IgD-negative memory B cell (primary cell): ENCODE measurements around the gene MSRB1. TPM values are rescaled to one million over a fixed set of nuclear protein-coding genes. Genes with fewer than 3 reads are reported as not detected.
A peak's percentile ranks its signal among the peaks of the same experiment; 100 is the strongest.

Experiments used
- H3K27ac Mint-ChIP-seq, 3 donors: one replicate each; pipeline ENCODE4 v1.8.0; 2020 to 2022; ENCODE audit warnings: mild to moderate bottlenecking in 3 of 3, mixed read lengths in 3 of 3, moderate library complexity in 1 of 3
- H3K27me3 Mint-ChIP-seq: one replicate; pipeline ENCODE4 v1.8.0; 2021; ENCODE audit warnings: mixed read lengths
- H3K36me3 Mint-ChIP-seq: one replicate; pipeline ENCODE4 v1.8.0; 2020; ENCODE audit warnings: mild to moderate bottlenecking, mixed read lengths
- H3K4me1 Mint-ChIP-seq, 3 donors: one replicate each; pipeline ENCODE4 v1.8.0; 2020 to 2022; ENCODE audit warnings: mixed read lengths in 3 of 3, mild to moderate bottlenecking in 1 of 3
- H3K4me3 Mint-ChIP-seq, 4 donors: one replicate each; pipeline ENCODE4 v1.8.0; 2020 to 2022; ENCODE audit warnings: mild to moderate bottlenecking in 4 of 4, mixed read lengths in 4 of 4, moderate library complexity in 3 of 4
- H3K9me3 Mint-ChIP-seq, 3 donors: one replicate each; pipeline ENCODE4 v1.8.0; 2020 to 2021; ENCODE audit warnings: mixed read lengths in 3 of 3, mild to moderate bottlenecking in 1 of 3
- polyA plus RNA-seq: library from polyadenylated mRNA; unstranded; fragments of 300-500 nt; fragmentation: Illumina TruSeq; gene quantifications from one replicate; pipeline ENCODE4 v1.2.3, GENCODE V29; 2021

The MSRB1 gene
- polyA plus RNA-seq, 1 donor from 2014 or later, result 17.2 TPM

DNA sequence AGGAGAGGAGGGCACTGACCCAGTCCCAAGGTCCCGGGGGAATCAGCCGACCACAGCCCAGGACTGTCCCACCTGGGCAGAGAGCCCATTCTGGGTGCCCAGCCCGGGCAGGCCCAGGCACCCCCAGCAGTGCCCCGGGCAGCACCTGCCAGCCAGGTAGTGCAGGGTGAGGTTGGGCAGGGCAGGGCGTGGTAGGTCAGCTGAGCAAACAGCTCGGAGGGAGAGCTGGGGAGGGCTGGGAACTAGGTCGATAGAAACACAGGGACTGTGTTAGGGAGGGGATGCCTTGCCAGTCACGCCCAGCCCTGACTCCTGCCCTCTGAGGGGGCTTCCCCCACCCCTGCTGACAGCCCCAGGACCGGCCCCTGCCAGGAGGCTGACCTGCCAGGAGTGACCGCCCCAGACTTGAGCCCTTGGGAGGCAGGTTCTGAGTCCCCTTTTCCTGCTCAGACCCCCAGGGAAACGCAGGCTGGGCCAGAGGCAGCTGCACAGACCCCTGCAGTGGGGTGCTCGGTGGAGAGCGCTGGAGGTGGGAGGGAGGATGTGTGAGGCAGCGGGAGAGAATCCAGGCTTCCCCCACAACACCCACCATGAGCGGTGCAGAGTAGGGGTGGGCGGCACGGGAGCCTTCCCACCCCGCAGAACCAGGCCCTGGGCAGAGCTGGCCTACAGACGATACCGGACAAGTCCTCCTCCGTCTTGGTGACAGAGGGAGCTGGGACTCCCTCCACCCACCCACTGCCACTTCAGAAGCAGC is 29.5 kb downstream of the MSRB1 start:
- H3K27ac Mint-ChIP-seq, result no peak overlapping the region
- peaks cover 32% of the 10 kb centered on the region for H3K27me3 Mint-ChIP-seq
- no peaks in the 10 kb centered on the region for H3K4me1 Mint-ChIP-seq
- H3K9me3 Mint-ChIP-seq, result no peaks in the 10 kb centered on the region
- H3K36me3 Mint-ChIP-seq, result no peaks in the 10 kb centered on the region
- no peak overlapping the region for H3K4me3 Mint-ChIP-seq

DNA sequence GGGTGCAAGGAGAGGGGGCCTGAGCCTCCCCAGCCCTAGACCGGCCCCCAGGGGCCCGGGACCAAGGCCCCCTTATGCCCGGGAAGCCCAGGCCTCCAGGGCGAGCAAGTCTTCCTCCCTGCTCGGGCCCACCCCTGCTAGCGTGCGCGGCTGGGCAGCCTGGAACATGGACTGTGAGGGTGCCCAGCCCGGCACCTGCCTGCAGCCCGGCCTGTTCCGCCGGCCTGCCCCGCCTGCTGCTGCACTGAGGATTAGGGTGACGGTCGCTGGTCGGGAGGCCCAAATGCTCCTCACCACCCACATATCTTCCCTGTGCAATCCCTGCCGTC is 30.8 kb downstream of the MSRB1 start:
- no peaks in the 10 kb centered on the region for H3K36me3 Mint-ChIP-seq
- H3K27me3 Mint-ChIP-seq, result peaks cover 29% of the 10 kb centered on the region
- H3K4me1 Mint-ChIP-seq, result no peaks in the 10 kb centered on the region
- no peaks in the 10 kb centered on the region for H3K9me3 Mint-ChIP-seq
- no peak overlapping the region for H3K4me3 Mint-ChIP-seq
- H3K27ac Mint-ChIP-seq, result no peak overlapping the region

DNA sequence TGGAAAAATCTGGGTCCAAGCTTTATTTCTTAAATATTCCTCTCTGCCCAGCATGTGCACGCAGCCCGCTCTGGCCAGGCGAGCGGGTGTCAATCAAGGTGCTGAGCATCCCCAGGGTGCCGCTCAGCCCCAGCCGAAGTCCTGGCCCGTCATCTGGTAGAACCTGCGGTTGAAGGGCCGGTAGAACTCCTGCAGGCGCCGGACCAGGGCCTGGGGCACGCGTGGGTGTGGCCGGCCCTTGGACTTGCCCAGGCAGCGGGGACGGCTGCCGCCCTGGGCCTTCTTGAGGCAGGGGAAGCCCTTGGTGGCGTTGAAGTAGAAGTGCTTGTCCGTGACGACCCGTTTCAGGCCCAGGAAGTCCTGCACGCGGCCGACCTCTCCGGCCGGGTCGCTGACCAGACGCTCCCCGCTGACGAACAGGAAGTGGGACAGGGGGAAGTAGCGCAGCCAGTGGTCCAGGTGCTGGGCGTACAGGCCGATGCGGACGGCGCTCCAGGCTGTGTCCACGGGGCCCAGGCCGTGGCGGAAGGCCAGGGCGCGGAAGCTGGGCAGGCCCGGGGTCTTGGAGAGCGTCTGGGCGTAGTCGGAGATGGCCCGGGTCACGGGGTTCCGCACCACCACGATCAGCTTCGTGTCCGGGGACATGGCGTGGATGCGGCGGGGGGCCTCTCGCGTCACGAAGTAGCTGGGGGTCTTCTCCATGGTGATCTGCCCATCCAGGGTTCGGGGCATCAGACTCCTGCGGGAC is 31.4 kb downstream of the MSRB1 start:
- H3K4me3 Mint-ChIP-seq, result no peak overlapping the region
- peaks cover 24% of the 10 kb centered on the region for H3K27me3 Mint-ChIP-seq
- H3K36me3 Mint-ChIP-seq, result no peaks in the 10 kb centered on the region
- no peaks in the 10 kb centered on the region for H3K9me3 Mint-ChIP-seq
- no peak overlapping the region for H3K27ac Mint-ChIP-seq
- no peaks in the 10 kb centered on the region for H3K4me1 Mint-ChIP-seq

DNA sequence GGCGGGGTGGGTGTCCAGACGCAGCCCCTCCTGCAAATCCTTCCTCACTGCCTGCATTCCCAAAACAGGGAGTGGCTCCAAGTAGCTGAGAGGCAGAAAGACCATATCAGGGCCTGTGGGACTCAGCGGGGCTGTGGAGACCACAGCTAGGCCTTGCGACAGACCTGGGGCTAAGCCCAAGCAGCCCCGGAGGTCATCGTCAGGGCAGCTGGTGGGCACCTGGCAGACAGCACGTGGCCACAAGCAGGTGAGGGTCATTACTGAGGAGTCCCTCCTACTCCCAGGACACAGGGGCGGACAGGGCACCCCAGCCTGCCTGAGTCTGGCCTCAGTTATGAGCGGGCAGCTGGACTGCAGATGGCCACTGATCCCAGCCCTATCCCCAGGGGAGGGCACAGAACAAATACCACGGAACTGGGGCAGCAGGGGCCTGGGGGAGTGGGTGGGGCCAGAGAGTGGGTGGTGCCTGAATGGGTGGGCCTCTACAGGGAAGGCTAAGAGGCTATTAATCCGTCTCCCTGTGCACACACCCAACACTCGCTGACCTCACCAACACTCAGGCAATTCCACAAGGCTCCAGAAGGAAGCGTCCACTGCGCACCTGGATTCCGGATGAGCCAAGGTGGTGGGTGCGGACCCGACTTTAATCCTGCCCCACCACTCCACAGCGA is 33.3 kb downstream of the MSRB1 start:
- no peak overlapping the region for H3K27ac Mint-ChIP-seq
- no peak overlapping the region for H3K4me3 Mint-ChIP-seq
- H3K9me3 Mint-ChIP-seq, result no peaks in the 10 kb centered on the region
- H3K4me1 Mint-ChIP-seq, result no peaks in the 10 kb centered on the region
- peaks cover 9% of the 10 kb centered on the region for H3K27me3 Mint-ChIP-seq
- H3K36me3 Mint-ChIP-seq, result no peaks in the 10 kb centered on the region

DNA sequence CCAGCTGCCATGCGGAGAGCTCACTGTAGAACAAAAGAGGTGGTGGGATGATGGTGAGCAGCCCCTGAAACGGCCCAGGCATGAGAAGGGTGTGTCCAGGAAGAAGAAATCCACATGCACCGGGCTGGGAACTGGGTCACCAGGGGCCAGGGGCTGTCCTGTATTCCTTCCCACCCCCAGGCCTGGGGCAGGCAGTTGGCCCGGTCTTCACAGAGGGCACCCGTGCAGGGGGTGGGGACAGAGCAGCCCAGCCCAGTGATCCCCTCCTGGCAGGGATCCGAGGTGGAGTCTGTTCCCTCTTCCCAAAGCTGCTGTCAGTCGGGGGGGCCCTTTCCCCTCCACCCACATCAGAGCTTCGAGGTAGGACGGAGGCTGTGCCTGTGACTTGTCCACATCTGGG is 34.0 kb downstream of the MSRB1 start:
- Mint-ChIP-seq H3K4me3 (no peak overlapping the region), H3K4me1 (no peaks in the 10 kb centered on the region), H3K27me3 (peaks cover 8% of the 10 kb centered on the region), H3K27ac (no peak overlapping the region), H3K9me3 (no peaks in the 10 kb centered on the region), H3K36me3 (no peaks in the 10 kb centered on the region)

DNA sequence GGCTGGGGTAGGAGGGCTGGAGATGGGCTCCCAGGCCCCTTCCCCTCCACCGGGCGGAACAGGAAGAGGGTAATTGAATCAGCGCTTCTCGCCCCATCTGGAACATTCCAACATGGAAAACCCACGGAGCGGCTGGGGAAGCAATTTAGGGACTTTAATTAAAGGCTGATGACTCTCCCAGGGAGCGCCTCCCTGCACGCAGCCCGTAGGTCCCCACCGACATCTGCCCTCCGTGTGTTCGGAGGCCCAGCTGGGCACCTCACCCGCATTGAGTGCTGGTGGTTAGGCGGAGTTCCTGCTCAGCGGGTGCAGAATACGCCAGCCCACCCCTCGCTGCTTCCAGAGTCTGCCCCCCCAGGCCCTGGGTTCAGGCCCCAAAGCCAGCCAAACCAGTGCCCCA is 34.8 kb downstream of the MSRB1 start:
- Mint-ChIP-seq H3K9me3 (no peaks in the 10 kb centered on the region), H3K36me3 (no peaks in the 10 kb centered on the region), H3K4me1 (no peaks in the 10 kb centered on the region), H3K27ac (no peak overlapping the region), H3K4me3 (no peak overlapping the region), H3K27me3 (peaks cover 8% of the 10 kb centered on the region)

DNA sequence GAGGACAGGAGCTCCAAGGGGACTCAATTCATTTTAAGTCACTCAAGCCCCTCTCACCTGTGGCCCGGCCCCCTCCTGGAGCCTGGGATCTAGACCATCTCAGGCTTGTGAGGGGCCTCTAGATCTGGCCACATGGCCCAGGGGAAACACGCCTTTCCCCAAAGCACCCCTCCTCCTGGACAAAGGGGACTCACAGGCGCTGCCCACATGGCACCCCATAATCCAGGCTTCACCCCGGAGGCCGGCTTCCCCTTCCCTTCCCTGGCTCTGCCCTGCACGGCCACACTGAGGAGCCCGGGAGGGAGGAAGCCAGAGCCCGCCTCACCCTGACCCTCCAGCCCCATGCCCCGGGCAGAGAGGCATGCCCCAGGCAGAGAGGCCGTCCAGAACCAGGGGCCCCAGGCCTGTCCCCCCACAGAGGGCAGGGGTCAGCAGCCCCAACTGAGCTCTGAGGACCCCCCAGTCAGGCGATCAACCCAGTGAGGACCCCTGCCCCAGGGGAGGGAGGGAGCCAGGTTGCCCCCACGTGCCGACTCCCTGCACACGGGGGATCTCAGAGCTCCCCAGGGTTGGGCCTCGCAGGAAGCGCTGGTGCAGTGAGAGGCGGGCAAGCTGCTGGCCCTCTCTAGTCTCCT is 35.7 kb downstream of the MSRB1 start:
- H3K9me3 Mint-ChIP-seq, result no peaks in the 10 kb centered on the region
- H3K4me1 Mint-ChIP-seq, result no peaks in the 10 kb centered on the region
- no peaks in the 10 kb centered on the region for H3K36me3 Mint-ChIP-seq
- no peak overlapping the region for H3K4me3 Mint-ChIP-seq
- H3K27me3 Mint-ChIP-seq, result peaks cover 6% of the 10 kb centered on the region
- no peak overlapping the region for H3K27ac Mint-ChIP-seq

DNA sequence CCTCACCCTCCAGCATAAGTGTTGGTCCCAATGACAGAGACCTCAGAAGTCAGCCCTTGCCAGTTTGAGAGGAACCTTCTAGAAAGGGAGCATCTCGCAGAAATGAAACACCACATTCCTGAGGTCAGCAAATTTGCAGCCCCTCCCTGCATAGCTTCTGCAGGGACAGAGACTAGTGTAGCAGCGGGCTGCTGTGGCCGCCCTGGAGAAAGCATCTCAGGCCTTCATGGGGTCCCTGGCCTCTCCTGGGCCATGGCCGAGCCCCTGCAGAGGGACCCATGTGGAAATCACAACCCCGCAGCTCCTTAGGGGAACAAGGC is 36.2 kb downstream of the MSRB1 start:
- Mint-ChIP-seq H3K27me3 (peaks cover 5% of the 10 kb centered on the region), H3K4me1 (no peaks in the 10 kb centered on the region), H3K36me3 (no peaks in the 10 kb centered on the region), H3K9me3 (no peaks in the 10 kb centered on the region), H3K27ac (no peak overlapping the region), H3K4me3 (no peak overlapping the region)

DNA sequence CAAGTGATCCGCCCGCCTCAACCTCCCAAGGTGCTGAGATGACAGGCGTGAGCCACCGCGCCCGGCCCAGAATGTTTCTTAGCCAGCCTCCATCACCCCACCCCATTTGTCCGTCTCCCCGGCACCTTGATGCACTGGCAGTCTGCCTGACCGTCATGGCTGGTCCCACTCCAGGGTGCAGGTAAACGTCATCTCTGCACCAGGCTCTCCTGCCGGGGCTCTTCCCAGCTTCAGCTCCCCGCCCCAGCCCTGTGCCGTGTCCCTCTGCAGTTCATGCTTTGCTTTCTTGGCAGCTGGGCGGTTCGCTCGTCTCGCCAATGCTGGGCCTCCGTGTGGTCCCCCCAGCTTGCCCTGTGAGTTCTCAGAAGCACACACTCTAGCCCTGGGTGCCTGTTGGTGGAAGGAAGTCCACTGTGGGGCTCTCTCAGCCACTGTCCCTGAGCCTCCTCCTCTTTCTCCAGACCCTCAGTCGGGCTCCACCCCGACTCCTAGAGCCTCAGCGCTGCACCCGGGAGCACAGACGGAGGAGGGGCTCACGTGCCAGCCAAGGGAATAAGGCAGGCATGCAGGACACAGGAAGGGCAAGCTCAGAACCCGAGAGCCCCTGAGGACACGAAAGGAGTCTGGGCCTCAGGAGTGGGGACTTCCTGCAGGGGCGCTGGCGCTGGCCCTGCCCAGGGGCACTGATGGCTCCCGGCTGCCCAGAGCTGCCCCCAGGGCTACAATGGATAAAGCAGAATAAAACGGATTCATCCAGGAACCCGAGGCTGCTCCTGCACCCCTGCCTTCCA is 36.7 kb downstream of the MSRB1 start:
- Mint-ChIP-seq H3K27me3 (peaks cover 5% of the 10 kb centered on the region), H3K9me3 (no peaks in the 10 kb centered on the region), H3K27ac (no peak overlapping the region), H3K36me3 (no peaks in the 10 kb centered on the region), H3K4me1 (no peaks in the 10 kb centered on the region), H3K4me3 (no peak overlapping the region)

DNA sequence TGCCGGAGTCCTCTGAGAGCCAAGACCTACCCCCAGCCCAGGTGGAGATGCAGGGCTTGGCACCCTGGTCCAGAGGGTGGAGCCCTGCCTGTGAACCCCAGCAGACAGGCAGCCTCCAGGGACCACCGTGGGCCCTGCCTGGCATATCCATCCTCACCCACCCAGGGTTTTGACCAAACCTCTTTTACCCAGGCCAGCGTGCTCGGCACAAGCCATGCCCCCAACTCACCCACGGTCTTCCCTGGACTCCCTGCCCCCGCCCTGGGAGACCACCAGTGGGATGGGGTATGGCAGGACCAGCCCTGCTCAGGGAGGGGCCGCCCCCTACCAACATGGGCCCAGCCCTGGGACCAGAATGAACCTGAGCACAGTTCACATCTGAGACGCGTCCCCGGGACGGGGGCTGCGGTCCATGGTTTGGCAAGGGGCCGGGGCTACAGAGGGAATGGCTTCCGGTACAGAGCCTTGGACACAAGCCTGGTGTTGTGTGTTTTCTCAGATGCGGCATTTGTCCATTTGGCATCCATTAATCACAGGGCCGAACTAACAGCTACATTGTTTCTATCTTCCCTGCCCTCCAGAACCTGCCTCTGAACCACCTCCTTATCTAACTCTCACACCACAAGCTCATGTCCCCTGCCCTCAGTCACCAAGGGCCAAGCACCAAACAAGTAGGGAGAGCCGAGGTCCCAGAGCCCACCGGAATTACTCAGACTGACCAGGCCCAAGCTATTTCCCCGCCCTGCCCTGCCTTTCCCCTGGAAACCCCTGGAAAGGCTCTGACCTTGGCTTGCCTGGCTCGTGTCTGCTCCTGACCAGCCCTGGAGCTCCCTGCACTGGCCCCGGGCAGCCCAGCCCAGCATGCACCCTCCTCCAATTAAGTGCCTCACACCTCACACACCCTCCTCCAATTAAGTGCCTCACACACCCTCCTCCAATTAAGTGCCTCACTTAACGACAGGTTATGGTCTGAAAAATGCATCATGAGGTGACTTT is 38.9 kb downstream of the MSRB1 start:
- Mint-ChIP-seq H3K27me3 (peaks cover 5% of the 10 kb centered on the region), H3K27ac (no peak overlapping the region), H3K36me3 (no peaks in the 10 kb centered on the region)

DNA sequence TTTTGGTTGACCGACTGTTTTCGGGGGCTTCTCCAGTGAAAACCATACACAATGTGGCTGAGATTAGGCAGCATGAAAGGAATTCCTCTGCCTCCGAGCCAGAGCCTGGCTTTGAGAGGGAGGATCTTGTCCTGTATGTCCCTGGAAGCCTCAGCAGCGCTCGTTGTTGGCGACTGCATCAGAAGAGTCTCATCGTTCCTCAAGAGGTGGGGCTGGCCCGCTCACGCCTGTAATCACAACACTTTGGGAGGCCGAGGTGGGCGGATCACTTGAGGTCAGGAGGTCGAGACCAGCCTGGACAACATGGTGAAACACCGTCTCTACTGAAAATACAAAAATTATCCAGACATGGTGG is 39.8 kb downstream of the MSRB1 start:
- Mint-ChIP-seq H3K4me1 (no peaks in the 10 kb centered on the region), H3K9me3 (no peaks in the 10 kb centered on the region), H3K27me3 (peaks cover 2% of the 10 kb centered on the region), H3K27ac (no peak overlapping the region), H3K36me3 (no peaks in the 10 kb centered on the region), H3K4me3 (no peak overlapping the region)

More for the DNA sequence above, 38.9 kb downstream of the MSRB1 start:
- Mint-ChIP-seq H3K4me3 (no peak overlapping the region), H3K4me1 (no peaks in the 10 kb centered on the region), H3K9me3 (no peaks in the 10 kb centered on the region)

DNA sequence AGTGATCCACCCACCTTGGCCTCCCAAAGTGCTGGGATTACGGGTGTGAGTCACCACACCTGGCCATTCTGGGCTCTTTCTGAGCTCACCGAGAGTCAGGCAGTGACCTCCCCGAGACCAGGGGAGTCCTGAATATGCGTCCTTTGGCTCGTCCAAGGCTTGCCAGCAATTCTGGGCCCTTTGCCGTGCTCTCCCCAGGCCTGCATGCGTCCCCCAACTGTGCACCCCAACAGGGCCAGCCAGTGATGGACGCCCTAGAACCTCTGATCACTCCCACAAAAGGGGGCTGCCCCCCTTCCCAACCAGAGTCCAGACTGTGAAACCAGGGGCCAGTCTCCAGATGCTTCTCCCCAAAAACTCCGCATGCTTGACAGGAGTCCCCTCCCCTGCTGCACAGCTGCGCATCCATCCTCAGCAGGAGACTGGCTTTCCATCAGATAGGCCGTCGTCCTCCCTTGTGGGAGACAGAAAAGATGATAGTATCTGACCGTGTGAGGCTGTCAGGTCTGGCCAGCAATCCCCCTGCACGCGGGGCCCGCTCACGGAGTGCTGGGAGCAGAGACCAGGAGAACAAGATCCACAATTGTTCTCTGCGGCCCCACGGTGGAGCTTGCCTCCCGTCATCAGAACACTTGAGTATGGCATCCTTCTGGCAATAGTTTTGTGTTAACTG is 40.3 kb downstream of the MSRB1 start:
- no peaks in the 10 kb centered on the region for H3K36me3 Mint-ChIP-seq
- H3K4me3 Mint-ChIP-seq, result peak overlapping the region in 1 of 4 donors; percentile 60
- peaks cover 2% of the 10 kb centered on the region for H3K27me3 Mint-ChIP-seq
- no peaks in the 10 kb centered on the region for H3K4me1 Mint-ChIP-seq
- no peaks in the 10 kb centered on the region for H3K9me3 Mint-ChIP-seq
- no peak overlapping the region for H3K27ac Mint-ChIP-seq

DNA sequence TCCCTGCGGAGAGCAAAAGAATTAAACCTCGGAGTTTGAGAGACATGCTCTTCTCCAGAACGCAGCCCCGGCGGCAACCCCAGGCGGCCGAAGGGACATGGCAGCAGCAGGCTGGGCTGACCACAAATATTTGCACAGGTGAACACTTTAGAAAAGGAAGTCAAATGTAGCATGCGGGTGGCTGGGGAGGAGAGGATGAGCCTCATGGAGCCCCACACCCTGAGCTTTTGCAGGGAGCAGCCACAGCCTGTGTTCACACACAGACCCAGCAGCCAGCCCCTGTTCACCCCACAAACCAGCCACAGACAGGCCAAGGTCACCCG is 42.6 kb downstream of the MSRB1 start:
- no peaks in the 10 kb centered on the region for H3K36me3 Mint-ChIP-seq
- H3K27ac Mint-ChIP-seq, result no peak overlapping the region
- H3K9me3 Mint-ChIP-seq, result no peaks in the 10 kb centered on the region
- peaks cover 4% of the 10 kb centered on the region for H3K27me3 Mint-ChIP-seq
- no peaks in the 10 kb centered on the region for H3K4me1 Mint-ChIP-seq
- H3K4me3 Mint-ChIP-seq, result no peak overlapping the region
